Skeletal muscle tissue (tissue), 4 donors: ENCODE results near the gene SLC4A3. TPM values are rescaled to one million over a fixed set of nuclear protein-coding genes. Genes with fewer than 3 reads are reported as not detected.

Source experiments
- H3K27ac ChIP-seq: one replicate; pipeline ENCODE4 v1.7.0; 2013; ENCODE audit warnings: mild to moderate bottlenecking, low read depth, low read length, inconsistent platforms
- H3K27me3 ChIP-seq, 3 donors: one replicate each; pipeline ENCODE4 v1.7.0; 2013; ENCODE audit warnings: low read length in 3 of 3; ENCODE audit not compliant: control insufficient read depth in 3 of 3, insufficient read depth in 3 of 3
- H3K36me3 ChIP-seq, 3 donors: one replicate each; pipeline ENCODE4 v1.7.0; 2013; ENCODE audit warnings: low read length in 3 of 3; ENCODE audit not compliant: control insufficient read depth in 3 of 3, insufficient read depth in 3 of 3
- H3K4me1 ChIP-seq, 3 donors: one replicate each; pipeline ENCODE4 v1.7.0; 2013; ENCODE audit warnings: low read length in 3 of 3, mild to moderate bottlenecking in 3 of 3; ENCODE audit not compliant: control insufficient read depth in 3 of 3, insufficient read depth in 3 of 3
- H3K4me3 ChIP-seq, 3 donors: one replicate each; pipeline ENCODE4 v1.7.0; 2013; ENCODE audit warnings: low read length in 3 of 3
- H3K9ac ChIP-seq, 3 donors: one replicate each; pipeline ENCODE4 v1.7.0; 2013; ENCODE audit warnings: low read length in 3 of 3, mild to moderate bottlenecking in 3 of 3, moderate library complexity in 2 of 3, low read depth in 1 of 3
- H3K9me3 ChIP-seq, 3 donors: one replicate each; pipeline ENCODE4 v1.7.0; 2013; ENCODE audit warnings: low read length in 3 of 3; ENCODE audit not compliant: control insufficient read depth in 3 of 3
- total RNA-seq: library from RNA; depleted of rRNA; stranded (reverse); fragments of >200 nt; gene quantifications from one replicate; pipeline ENCODE4 v1.2.3, GENCODE V29; 2014
- donor health status: Osteomylitis.

SLC4A3 gene
- total RNA-seq, result 2.1 TPM

GRCh38 chr2:219627103-219628100 lies at the start of gene SLC4A3:
TSS of gene SLC4A3 (plus strand) at chr2:219627630. CDS start at chr2:219627993, 363 bp downstream.
- H3K27ac ChIP-seq, result no peak within 1 kb of the TSS
- peak within 1 kb of the TSS in 1 of 3 donors; percentile 49 for H3K4me3 ChIP-seq
- H3K4me1 ChIP-seq, result peaks cover 0 to 8% (median 3%) of the 10 kb centered on the region in 3 donors
- peak within 1 kb of the TSS in 1 of 3 donors; percentile 74 for H3K9ac ChIP-seq
- H3K9me3 ChIP-seq, result no peaks in the 10 kb centered on the region
- no peaks in the 10 kb centered on the region for H3K36me3 ChIP-seq
- H3K27me3 ChIP-seq, result peaks cover 0 to 7% (median 3%) of the 10 kb centered on the region in 3 donors

GRCh38 chr2:219578811-219579613 lies 48.4 kb upstream of the SLC4A3 start:
- peaks cover 3 to 13% (median 8%) of the 10 kb centered on the region in 3 donors for H3K4me1 ChIP-seq
- H3K27ac ChIP-seq, result no peak overlapping the region
- H3K4me3 ChIP-seq, result no peak overlapping the region
- no peaks in the 10 kb centered on the region for H3K36me3 ChIP-seq
- H3K27me3 ChIP-seq, result peaks cover 0 to 8% (median 0%) of the 10 kb centered on the region in 3 donors
- no peak overlapping the region for H3K9ac ChIP-seq
- H3K9me3 ChIP-seq, result no peaks in the 10 kb centered on the region

- H3K27me3 ChIP-seq, result peaks cover 0 to 6% (median 3%) of the 10 kb centered on the region in 3 donors
- peaks cover 0 to 4% (median 3%) of the 10 kb centered on the region in 3 donors for H3K4me1 ChIP-seq
- no peaks in the 10 kb centered on the region for H3K36me3 ChIP-seq
- no peaks in the 10 kb centered on the region for H3K9me3 ChIP-seq
- no peak overlapping the region for H3K4me3 ChIP-seq
- H3K9ac ChIP-seq, result no peak overlapping the region
- H3K27ac ChIP-seq, result no peak overlapping the region
Measured at GRCh38 chr2:219581346-219581745, 46.1 kb upstream of the SLC4A3 start.

GRCh38 chr2:219591091-219591490 lies 36.3 kb upstream of the SLC4A3 start:
- Histone ChIP-seq H3K27ac (no peak overlapping the region), H3K9me3 (no peaks in the 10 kb centered on the region), H3K9ac (no peak overlapping the region), H3K4me1 (no peaks in the 10 kb centered on the region), H3K4me3 (no peak overlapping the region), H3K27me3 (peaks cover 0 to 3% (median 0%) of the 10 kb centered on the region in 3 donors), H3K36me3 (no peaks in the 10 kb centered on the region)

GRCh38 chr2:219592736-219593135 lies 34.7 kb upstream of the SLC4A3 start:
- Histone ChIP-seq H3K36me3 (no peaks in the 10 kb centered on the region), H3K4me1 (peaks cover 2 to 3% (median 3%) of the 10 kb centered on the region in 3 donors), H3K9ac (no peak overlapping the region), H3K9me3 (no peaks in the 10 kb centered on the region), H3K27me3 (peaks cover 0 to 3% (median 0%) of the 10 kb centered on the region in 3 donors), H3K27ac (no peak overlapping the region), H3K4me3 (no peak overlapping the region)

- Histone ChIP-seq H3K27ac (no peak overlapping the region), H3K9me3 (no peaks in the 10 kb centered on the region), H3K4me3 (no peak overlapping the region), H3K27me3 (peaks cover 0 to 3% (median 0%) of the 10 kb centered on the region in 3 donors), H3K9ac (no peak overlapping the region), H3K4me1 (peaks cover 3 to 8% (median 5%) of the 10 kb centered on the region in 3 donors), H3K36me3 (no peaks in the 10 kb centered on the region)
Measured at GRCh38 chr2:219593154-219593553, 34.3 kb upstream of the SLC4A3 start.

GRCh38 chr2:219595256-219595655 lies 32.2 kb upstream of the SLC4A3 start:
- H3K9me3 ChIP-seq, result no peaks in the 10 kb centered on the region
- H3K27me3 ChIP-seq, result peaks cover 0 to 3% (median 0%) of the 10 kb centered on the region in 3 donors
- H3K27ac ChIP-seq, result no peak overlapping the region
- H3K4me3 ChIP-seq, result no peak overlapping the region
- H3K9ac ChIP-seq, result no peak overlapping the region
- H3K36me3 ChIP-seq, result no peaks in the 10 kb centered on the region
- peaks cover 8 to 13% (median 10%) of the 10 kb centered on the region in 3 donors for H3K4me1 ChIP-seq

GRCh38 chr2:219596954-219597551 lies 30.4 kb upstream of the SLC4A3 start:
- no peaks in the 10 kb centered on the region for H3K27me3 ChIP-seq
- H3K4me3 ChIP-seq, result peak overlapping the region; percentile 91 to 97 (median 96)
- H3K27ac ChIP-seq, result peak overlapping the region; percentile 88
- peaks cover 9 to 11% (median 10%) of the 10 kb centered on the region in 3 donors for H3K36me3 ChIP-seq
- no peaks in the 10 kb centered on the region for H3K9me3 ChIP-seq
- peak overlapping the region; percentile 83 to 98 (median 92) for H3K9ac ChIP-seq
- peaks cover 8 to 13% (median 10%) of the 10 kb centered on the region in 3 donors for H3K4me1 ChIP-seq

GRCh38 chr2:219597552-219598307 lies 29.7 kb upstream of the SLC4A3 start, which contains the start of gene STK11IP:
TSS of gene STK11IP (plus strand) at chr2:219597857. CDS start at chr2:219598120, 263 bp downstream.
- Histone ChIP-seq H3K9ac (peak within 1 kb of the TSS; percentile 83 to 98 (median 92)), H3K27ac (peak within 1 kb of the TSS; percentile 88), H3K36me3 (peaks cover 14 to 18% (median 16%) of the 10 kb centered on the region in 3 donors), H3K9me3 (no peaks in the 10 kb centered on the region), H3K4me3 (peak within 1 kb of the TSS; percentile 91 to 97 (median 96)), H3K27me3 (no peaks in the 10 kb centered on the region), H3K4me1 (peaks cover 8 to 13% (median 10%) of the 10 kb centered on the region in 3 donors)
